HEK293 (cell line): ENCODE results near the gene RGS5.

ENCODE experiments used
- GLIS1 ChIP-seq: fragments of 450-650 bp; formaldehyde crosslinking; IDR thresholded peaks from 2 replicates; pipeline ENCODE4 v1.5.1; 2016; ENCODE audit warnings: missing biosample characterization, missing genetic modification characterization
- KLF16 ChIP-seq: fragments of 450-650 bp; formaldehyde crosslinking; IDR thresholded peaks from 2 replicates; pipeline ENCODE4 v1.5.1; 2017; ENCODE audit warnings: missing biosample characterization, missing genetic modification characterization
- MZF1 ChIP-seq: fragments of 450-650 bp; formaldehyde crosslinking; IDR thresholded peaks from 2 replicates; pipeline ENCODE4 v1.5.1; 2017; ENCODE audit warnings: missing biosample characterization, missing genetic modification characterization, borderline replicate concordance
- PRDM1 ChIP-seq: fragments of 450-650 bp; formaldehyde crosslinking; IDR thresholded peaks from 2 replicates; pipeline ENCODE4; 2016; ENCODE audit warnings: missing biosample characterization, missing genetic modification characterization
- ZBTB1 ChIP-seq: fragments of 450-650 bp; formaldehyde crosslinking; IDR thresholded peaks from 2 replicates; pipeline ENCODE4 v1.5.1; 2016; ENCODE audit warnings: missing biosample characterization, missing genetic modification characterization
- ZBTB21 ChIP-seq: fragments of 450-650 bp; formaldehyde crosslinking; IDR thresholded peaks from 2 replicates; pipeline ENCODE4 v1.5.1; 2017; ENCODE audit warnings: missing biosample characterization, missing genetic modification characterization
- ZFHX2 ChIP-seq: fragments of 450-650 bp; formaldehyde crosslinking; conservative IDR thresholded peaks from 2 replicates; pipeline ENCODE4 v1.5.1; 2016; ENCODE audit warnings: missing biosample characterization, missing genetic modification characterization
- ZFP37 ChIP-seq: fragments of 450-650 bp; formaldehyde crosslinking; IDR thresholded peaks from 2 replicates; pipeline ENCODE4 v1.5.1; 2016; ENCODE audit warnings: missing biosample characterization, missing genetic modification characterization
- ZFP69B ChIP-seq: fragments of 450-650 bp; formaldehyde crosslinking; IDR thresholded peaks from 2 replicates; pipeline ENCODE4 v1.5.1; 2016; ENCODE audit warnings: missing biosample characterization, missing genetic modification characterization
- ZNF112 ChIP-seq: fragments of 450-650 bp; formaldehyde crosslinking; IDR thresholded peaks from 2 replicates; pipeline ENCODE4 v1.5.0; 2017; ENCODE audit warnings: missing biosample characterization, missing genetic modification characterization
- ZNF140 ChIP-seq: fragments of 450-650 bp; formaldehyde crosslinking; IDR thresholded peaks from 2 replicates; pipeline ENCODE4 v1.5.1; 2016; ENCODE audit warnings: missing biosample characterization, missing genetic modification characterization
- ZNF335 ChIP-seq: fragments of 450-650 bp; formaldehyde crosslinking; conservative IDR thresholded peaks from 2 replicates; pipeline ENCODE4 v1.5.1; 2016; ENCODE audit warnings: missing biosample characterization, missing genetic modification characterization
- ZNF350 ChIP-seq: fragments of 450-650 bp; formaldehyde crosslinking; IDR thresholded peaks from 2 replicates; pipeline ENCODE4 v1.5.0; 2017; ENCODE audit warnings: missing biosample characterization, mild to moderate bottlenecking, missing genetic modification characterization
- ZNF366 ChIP-seq: fragments of 450-650 bp; formaldehyde crosslinking; conservative IDR thresholded peaks from 2 replicates; pipeline ENCODE4 v1.5.1; 2016; ENCODE audit warnings: missing biosample characterization, missing genetic modification characterization
- ZNF404 ChIP-seq: fragments of 450-650 bp; formaldehyde crosslinking; IDR thresholded peaks from 2 replicates; pipeline ENCODE4 v1.5.1; 2017; ENCODE audit warnings: missing biosample characterization, missing genetic modification characterization
- ZNF423 ChIP-seq: fragments of 450-650 bp; formaldehyde crosslinking; IDR thresholded peaks from 2 replicates; pipeline ENCODE4 v1.5.1; 2016; ENCODE audit warnings: missing biosample characterization, missing genetic modification characterization
- ZNF529 ChIP-seq: fragments of 450-650 bp; formaldehyde crosslinking; IDR thresholded peaks from 2 replicates; pipeline ENCODE4 v1.5.1; 2017; ENCODE audit warnings: missing genetic modification characterization, missing biosample characterization; ENCODE audit not compliant: insufficient replicate concordance
- ZNF558 ChIP-seq: fragments of 450-650 bp; formaldehyde crosslinking; IDR thresholded peaks from 2 replicates; pipeline ENCODE4 v1.5.1; 2016; ENCODE audit warnings: missing biosample characterization, missing genetic modification characterization
- ZNF560 ChIP-seq: fragments of 450-650 bp; formaldehyde crosslinking; IDR thresholded peaks from 2 replicates; pipeline ENCODE4 v1.5.1; 2017; ENCODE audit warnings: missing biosample characterization, missing genetic modification characterization, borderline replicate concordance
- ZNF585B ChIP-seq: fragments of 450-650 bp; formaldehyde crosslinking; IDR thresholded peaks from 2 replicates; pipeline ENCODE4 v1.5.1; 2016; ENCODE audit warnings: missing biosample characterization, missing genetic modification characterization
- ZNF600 ChIP-seq: fragments of 450-650 bp; formaldehyde crosslinking; IDR thresholded peaks from 2 replicates; pipeline ENCODE4 v1.5.1; 2016; ENCODE audit warnings: missing biosample characterization, missing genetic modification characterization
- ZNF670 ChIP-seq: fragments of 450-650 bp; formaldehyde crosslinking; IDR thresholded peaks from 2 replicates; pipeline ENCODE4 v1.5.1; 2016; ENCODE audit warnings: missing biosample characterization, missing genetic modification characterization, low read depth
- TF ChIP-seq, protein P1 (sequence below): fragments of 450-650 bp; formaldehyde crosslinking; IDR thresholded peaks from 2 replicates; pipeline ENCODE4 v1.5.1; 2016; ENCODE audit warnings: missing biosample characterization, missing genetic modification characterization
- TF ChIP-seq, protein P2 (sequence below): fragments of 450-650 bp; formaldehyde crosslinking; IDR thresholded peaks from 2 replicates; pipeline ENCODE4 v1.5.1; 2016; ENCODE audit warnings: missing biosample characterization, missing genetic modification characterization
- TF ChIP-seq, protein P3 (sequence below): fragments of 450-650 bp; formaldehyde crosslinking; IDR thresholded peaks from 2 replicates; pipeline ENCODE4 v1.5.1; 2016; ENCODE audit warnings: missing biosample characterization, missing genetic modification characterization, borderline replicate concordance
- TF ChIP-seq, protein P4 (sequence below): fragments of 450-650 bp; formaldehyde crosslinking; IDR thresholded peaks from 2 replicates; pipeline ENCODE4 v1.5.1; 2016; ENCODE audit warnings: missing biosample characterization, missing genetic modification characterization
- TF ChIP-seq, protein P5 (sequence below): sonication (generic); formaldehyde crosslinking; IDR thresholded peaks from 2 replicates; pipeline ENCODE4 v1.8.1; 2022; ENCODE audit warnings: mild to moderate bottlenecking, moderate library complexity, missing genetic modification reagents
- TF ChIP-seq, protein P6 (sequence below): fragments of 450-650 bp; formaldehyde crosslinking; IDR thresholded peaks from 2 replicates; pipeline ENCODE4 v1.5.1; 2017; ENCODE audit warnings: missing biosample characterization, missing genetic modification characterization
- TF ChIP-seq, protein P7 (sequence below): fragments of 450-650 bp; formaldehyde crosslinking; IDR thresholded peaks from 2 replicates; pipeline ENCODE4 v1.5.1; 2016; ENCODE audit warnings: missing biosample characterization, missing genetic modification characterization

Gene RGS5

DNA sequence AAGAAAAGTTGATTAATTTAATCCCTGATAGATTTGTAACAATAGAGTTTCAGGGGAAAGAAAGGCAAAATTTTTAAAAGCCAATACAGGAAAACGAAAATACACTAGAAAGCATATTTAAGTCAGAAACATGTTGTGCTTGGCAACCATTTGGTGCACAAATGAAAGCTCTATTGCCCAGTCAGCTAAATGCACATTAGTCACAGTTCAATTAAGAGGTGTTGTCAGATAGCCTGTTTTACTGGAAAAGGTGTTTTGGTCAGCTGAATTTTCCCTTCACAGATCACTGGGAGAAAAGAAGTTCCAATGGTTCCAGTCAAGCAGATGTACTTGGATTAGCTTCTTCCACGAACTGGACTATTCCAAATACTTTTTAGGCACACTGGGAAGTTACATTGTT, 108.1 kb downstream of the RGS5 start (continued):
- TF ChIP-seq ZNF423 (tag by site-specific recombination) (no peak), ZNF140 (tag by site-specific recombination) (no peak), PRDM1 (tag by site-specific recombination) (peak; percentile 25; the same call in 1 of the 2 replicates), GLIS1 (tag by site-specific recombination) (no peak), ZBTB1 (tag by site-specific recombination) (no peak), ZNF335 (tag by site-specific recombination) (peak; percentile 20; the same call in 1 of the 2 replicates), MZF1 (tag by site-specific recombination) (no peak), ZNF670 (no peak), ZNF112 (tag by site-specific recombination) (no peak), ZNF350 (tag by site-specific recombination) (no peak), ZNF404 (tag by site-specific recombination) (no peak), ZNF366 (tag by site-specific recombination) (peak; percentile 4; the same call in 1 of the 2 replicates), ZFHX2 (tag by site-specific recombination) (no peak), ZFP69B (no peak), KLF16 (tag by site-specific recombination) (no peak), ZFP37 (no peak), ZNF529 (tag by site-specific recombination) (no peak), ZNF585B (no peak), ZNF600 (no peak), ZNF558 (tag by site-specific recombination) (no peak), ZBTB21 (tag by site-specific recombination) (no peak), ZNF560 (tag by site-specific recombination) (no peak)
- TF ChIP-seq, protein P1, sequence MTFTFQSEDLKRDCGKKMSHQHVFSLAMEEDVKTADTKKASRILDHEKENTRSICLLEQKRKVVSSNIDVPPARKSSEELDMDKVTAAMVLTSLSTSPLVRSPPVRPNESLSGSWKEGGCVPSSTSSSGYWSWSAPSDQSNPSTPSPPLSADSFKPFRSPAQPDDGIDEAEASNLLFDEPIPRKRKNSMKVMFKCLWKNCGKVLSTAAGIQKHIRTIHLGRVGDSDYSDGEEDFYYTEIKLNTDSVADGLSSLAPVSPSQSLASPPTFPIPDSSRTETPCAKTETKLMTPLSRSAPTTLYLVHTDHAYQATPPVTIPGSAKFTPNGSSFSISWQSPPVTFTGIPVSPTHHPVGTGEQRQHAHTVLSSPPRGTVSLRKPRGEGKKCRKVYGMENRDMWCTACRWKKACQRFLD (tag by site-specific recombination), result no peak
- TF ChIP-seq, protein P2, sequence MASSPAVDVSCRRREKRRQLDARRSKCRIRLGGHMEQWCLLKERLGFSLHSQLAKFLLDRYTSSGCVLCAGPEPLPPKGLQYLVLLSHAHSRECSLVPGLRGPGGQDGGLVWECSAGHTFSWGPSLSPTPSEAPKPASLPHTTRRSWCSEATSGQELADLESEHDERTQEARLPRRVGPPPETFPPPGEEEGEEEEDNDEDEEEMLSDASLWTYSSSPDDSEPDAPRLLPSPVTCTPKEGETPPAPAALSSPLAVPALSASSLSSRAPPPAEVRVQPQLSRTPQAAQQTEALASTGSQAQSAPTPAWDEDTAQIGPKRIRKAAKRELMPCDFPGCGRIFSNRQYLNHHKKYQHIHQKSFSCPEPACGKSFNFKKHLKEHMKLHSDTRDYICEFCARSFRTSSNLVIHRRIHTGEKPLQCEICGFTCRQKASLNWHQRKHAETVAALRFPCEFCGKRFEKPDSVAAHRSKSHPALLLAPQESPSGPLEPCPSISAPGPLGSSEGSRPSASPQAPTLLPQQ (tag by site-specific recombination), result no peak
- TF ChIP-seq, protein P3, sequence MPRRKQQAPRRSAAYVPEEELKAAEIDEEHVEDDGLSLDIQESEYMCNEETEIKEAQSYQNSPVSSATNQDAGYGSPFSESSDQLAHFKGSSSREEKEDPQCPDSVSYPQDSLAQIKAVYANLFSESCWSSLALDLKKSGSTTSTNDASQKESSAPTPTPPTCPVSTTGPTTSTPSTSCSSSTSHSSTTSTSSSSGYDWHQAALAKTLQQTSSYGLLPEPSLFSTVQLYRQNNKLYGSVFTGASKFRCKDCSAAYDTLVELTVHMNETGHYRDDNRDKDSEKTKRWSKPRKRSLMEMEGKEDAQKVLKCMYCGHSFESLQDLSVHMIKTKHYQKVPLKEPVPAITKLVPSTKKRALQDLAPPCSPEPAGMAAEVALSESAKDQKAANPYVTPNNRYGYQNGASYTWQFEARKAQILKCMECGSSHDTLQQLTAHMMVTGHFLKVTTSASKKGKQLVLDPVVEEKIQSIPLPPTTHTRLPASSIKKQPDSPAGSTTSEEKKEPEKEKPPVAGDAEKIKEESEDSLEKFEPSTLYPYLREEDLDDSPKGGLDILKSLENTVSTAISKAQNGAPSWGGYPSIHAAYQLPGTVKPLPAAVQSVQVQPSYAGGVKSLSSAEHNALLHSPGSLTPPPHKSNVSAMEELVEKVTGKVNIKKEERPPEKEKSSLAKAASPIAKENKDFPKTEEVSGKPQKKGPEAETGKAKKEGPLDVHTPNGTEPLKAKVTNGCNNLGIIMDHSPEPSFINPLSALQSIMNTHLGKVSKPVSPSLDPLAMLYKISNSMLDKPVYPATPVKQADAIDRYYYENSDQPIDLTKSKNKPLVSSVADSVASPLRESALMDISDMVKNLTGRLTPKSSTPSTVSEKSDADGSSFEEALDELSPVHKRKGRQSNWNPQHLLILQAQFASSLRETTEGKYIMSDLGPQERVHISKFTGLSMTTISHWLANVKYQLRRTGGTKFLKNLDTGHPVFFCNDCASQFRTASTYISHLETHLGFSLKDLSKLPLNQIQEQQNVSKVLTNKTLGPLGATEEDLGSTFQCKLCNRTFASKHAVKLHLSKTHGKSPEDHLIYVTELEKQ (tag by site-specific recombination), result no peak
- TF ChIP-seq, protein P4, sequence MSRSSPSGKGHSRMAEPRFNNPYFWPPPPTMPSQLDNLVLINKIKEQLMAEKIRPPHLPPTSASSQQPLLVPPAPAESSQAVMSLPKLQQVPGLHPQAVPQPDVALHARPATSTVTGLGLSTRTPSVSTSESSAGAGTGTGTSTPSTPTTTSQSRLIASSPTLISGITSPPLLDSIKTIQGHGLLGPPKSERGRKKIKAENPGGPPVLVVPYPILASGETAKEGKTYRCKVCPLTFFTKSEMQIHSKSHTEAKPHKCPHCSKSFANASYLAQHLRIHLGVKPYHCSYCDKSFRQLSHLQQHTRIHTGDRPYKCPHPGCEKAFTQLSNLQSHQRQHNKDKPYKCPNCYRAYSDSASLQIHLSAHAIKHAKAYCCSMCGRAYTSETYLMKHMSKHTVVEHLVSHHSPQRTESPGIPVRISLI (tag by site-specific recombination), result no peak
- TF ChIP-seq, protein P5, sequence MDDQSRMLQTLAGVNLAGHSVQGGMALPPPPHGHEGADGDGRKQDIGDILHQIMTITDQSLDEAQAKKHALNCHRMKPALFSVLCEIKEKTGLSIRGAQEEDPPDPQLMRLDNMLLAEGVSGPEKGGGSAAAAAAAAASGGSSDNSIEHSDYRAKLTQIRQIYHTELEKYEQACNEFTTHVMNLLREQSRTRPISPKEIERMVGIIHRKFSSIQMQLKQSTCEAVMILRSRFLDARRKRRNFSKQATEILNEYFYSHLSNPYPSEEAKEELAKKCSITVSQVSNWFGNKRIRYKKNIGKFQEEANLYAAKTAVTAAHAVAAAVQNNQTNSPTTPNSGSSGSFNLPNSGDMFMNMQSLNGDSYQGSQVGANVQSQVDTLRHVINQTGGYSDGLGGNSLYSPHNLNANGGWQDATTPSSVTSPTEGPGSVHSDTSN (CRISPR knock-in tag), result no peak
- TF ChIP-seq, protein P6, sequence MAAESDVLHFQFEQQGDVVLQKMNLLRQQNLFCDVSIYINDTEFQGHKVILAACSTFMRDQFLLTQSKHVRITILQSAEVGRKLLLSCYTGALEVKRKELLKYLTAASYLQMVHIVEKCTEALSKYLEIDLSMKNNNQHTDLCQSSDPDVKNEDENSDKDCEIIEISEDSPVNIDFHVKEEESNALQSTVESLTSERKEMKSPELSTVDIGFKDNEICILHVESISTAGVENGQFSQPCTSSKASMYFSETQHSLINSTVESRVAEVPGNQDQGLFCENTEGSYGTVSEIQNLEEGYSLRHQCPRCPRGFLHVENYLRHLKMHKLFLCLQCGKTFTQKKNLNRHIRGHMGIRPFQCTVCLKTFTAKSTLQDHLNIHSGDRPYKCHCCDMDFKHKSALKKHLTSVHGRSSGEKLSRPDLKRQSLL (tag by site-specific recombination), result no peak
- TF ChIP-seq, protein P7, sequence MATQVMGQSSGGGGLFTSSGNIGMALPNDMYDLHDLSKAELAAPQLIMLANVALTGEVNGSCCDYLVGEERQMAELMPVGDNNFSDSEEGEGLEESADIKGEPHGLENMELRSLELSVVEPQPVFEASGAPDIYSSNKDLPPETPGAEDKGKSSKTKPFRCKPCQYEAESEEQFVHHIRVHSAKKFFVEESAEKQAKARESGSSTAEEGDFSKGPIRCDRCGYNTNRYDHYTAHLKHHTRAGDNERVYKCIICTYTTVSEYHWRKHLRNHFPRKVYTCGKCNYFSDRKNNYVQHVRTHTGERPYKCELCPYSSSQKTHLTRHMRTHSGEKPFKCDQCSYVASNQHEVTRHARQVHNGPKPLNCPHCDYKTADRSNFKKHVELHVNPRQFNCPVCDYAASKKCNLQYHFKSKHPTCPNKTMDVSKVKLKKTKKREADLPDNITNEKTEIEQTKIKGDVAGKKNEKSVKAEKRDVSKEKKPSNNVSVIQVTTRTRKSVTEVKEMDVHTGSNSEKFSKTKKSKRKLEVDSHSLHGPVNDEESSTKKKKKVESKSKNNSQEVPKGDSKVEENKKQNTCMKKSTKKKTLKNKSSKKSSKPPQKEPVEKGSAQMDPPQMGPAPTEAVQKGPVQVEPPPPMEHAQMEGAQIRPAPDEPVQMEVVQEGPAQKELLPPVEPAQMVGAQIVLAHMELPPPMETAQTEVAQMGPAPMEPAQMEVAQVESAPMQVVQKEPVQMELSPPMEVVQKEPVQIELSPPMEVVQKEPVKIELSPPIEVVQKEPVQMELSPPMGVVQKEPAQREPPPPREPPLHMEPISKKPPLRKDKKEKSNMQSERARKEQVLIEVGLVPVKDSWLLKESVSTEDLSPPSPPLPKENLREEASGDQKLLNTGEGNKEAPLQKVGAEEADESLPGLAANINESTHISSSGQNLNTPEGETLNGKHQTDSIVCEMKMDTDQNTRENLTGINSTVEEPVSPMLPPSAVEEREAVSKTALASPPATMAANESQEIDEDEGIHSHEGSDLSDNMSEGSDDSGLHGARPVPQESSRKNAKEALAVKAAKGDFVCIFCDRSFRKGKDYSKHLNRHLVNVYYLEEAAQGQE, result no peak
